CD4-positive, alpha-beta T cell treated with Interleukin-21 for 1 hour (primary cell): ENCODE results near the gene SLC26A3.
"Not testable (repeated sequence)": the region's sequence is repeated elsewhere in the genome, so short reads cannot be mapped to it uniquely, and the experiment has no call there.

ENCODE experiments used
- DNase-seq: peaks from one replicate; pipeline ENCODE4 v3.0.0-alpha.2; 2020

Gene SLC26A3

GRCh38 chr7:107803009-107803610, at the start of gene SLC26A3:
SLC26A3 (minus strand) TSS chr7:107803223; CDS start chr7:107794509, 8,714 bp downstream.
- no peak for DNase-seq

GRCh38 chr7:107850643-107851042, 47.6 kb upstream of the SLC26A3 start:
- no peak for DNase-seq

DNA sequence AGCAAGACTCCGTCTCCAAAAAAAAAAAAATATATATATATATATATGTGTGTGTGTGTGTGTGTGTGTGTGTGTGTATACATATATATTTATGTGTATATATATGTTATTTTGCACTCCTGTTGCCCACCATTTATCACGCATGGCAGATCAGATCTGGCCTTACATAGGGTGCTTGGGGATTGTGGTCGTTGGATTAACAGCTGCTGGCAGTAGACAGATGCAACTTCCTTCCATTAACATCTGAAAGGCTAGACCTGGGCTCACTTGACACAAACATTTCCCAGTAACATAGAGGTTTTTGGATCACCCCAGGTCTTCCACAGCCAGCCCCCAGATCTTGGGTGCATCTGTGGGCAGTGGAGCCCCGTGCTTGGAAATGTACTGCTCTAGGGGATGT, 47.2 kb upstream of the SLC26A3 start:
- no peak for DNase-seq

DNA sequence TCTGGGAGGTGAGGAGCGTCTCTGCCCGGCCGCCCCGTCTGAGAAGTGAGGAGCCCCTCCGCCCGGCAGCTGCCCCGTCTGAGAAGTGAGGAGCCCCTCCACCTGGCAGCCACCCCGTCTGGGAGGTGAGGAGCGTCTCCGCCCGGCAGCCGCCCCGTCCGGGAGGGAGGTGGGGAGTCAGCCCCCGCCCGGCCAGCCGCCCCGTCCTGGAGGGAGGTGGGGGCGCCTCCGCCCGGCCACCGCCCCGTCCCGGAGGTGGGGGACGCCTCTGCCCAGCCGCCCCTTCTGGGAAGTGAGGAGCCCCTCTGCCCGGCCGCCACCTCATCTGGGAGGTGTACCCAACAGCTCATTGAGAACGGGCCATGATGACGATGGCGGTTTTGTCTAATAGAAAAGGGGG, 45.2 kb upstream of the SLC26A3 start:
- not testable (repeated sequence) for DNase-seq

DNA sequence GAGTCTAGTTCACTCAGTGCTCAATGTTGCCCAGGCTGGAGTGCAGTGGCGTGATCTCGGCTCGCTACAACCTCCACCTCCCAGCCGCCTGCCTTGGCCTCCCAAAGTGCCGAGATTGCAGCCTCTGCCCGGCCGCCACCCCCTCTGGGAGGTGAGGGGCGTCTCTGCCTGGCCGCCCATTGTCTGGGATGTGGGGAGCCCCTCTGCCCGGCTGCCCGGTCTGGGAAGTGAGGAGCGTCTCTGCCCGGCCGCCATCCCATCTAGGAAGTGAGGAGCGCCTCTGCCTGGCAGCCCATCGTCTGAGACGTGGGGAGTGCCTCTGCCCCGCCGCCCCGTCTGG, 44.8 kb upstream of the SLC26A3 start:
- DNase-seq = not testable (repeated sequence)

GRCh38 chr7:107847168-107847835, 44.3 kb upstream of the SLC26A3 start:
- no peak for DNase-seq

GRCh38 chr7:107846324-107846723, 43.3 kb upstream of the SLC26A3 start:
- DNase-seq = no peak

DNA sequence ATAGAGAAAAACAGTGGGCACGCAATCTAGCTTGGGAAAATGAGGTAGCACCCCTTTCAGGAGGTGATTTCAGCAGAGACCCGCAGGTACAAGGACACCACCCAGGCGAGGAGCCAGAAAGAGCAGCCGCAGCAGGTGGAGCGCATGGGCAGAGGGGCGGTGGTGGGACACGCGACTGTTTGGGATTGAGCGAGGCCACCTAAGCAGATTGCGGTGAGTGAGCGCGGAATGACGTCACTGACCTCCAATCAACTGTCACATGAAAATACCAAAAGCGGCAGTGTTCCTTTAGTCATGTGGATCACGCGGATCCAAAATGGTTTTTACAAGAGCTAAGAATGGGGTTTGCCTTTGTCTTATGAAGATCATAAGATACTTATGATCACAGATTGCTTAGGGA, 40.2 kb upstream of the SLC26A3 start:
- DNase-seq = no peak

- no peak for DNase-seq
Observed at GRCh38 chr7:107842213-107842612, 39.2 kb upstream of the SLC26A3 start.

DNA sequence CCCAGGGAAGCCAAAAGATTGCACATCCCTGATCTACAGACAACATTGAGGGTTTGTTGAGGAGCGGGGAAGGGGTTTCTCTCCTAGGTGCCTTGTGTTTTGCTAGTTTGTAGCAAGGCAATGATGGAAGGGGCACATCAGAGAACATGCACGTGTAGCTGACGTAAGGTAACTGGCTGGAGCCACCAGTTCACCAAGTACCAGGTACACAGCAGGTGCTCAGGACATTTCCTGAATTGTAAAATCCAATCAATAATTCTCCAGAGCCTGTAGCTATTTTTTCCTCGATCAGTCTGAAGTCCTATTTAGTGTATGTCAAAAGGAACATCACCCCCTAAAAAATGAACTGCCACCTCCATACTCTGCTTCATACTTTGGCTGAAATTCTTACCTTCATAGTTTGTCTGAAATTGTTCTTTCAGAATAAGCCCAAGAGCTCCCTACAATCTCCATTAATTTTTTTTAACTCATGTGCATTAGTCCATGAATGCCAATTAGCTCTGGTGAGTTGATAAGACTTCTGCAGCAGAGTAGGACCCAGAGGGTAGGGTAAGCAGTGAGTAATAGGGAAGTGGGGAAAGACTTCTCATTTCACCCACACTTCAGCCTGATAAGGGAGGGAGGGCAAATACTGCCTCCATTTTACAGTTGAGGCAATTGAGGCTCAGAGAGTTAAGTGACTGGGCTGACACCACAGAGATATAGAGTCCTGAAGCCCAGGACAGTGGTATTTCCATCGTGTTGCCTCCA, 36.0 kb upstream of the SLC26A3 start:
- no peak for DNase-seq

- no peak for DNase-seq
Observed at GRCh38 chr7:107838024-107838601, 35.1 kb upstream of the SLC26A3 start.

GRCh38 chr7:107837145-107837512, 34.1 kb upstream of the SLC26A3 start:
- DNase-seq = no peak

GRCh38 chr7:107836237-107837144, 33.5 kb upstream of the SLC26A3 start:
- no peak for DNase-seq

- no peak for DNase-seq
Observed at GRCh38 chr7:107834401-107834800, 31.4 kb upstream of the SLC26A3 start.

- DNase-seq = no peak
Observed at GRCh38 chr7:107833684-107834106, 30.7 kb upstream of the SLC26A3 start.

GRCh38 chr7:107830420-107830819, 27.4 kb upstream of the SLC26A3 start:
- no peak for DNase-seq

GRCh38 chr7:107828540-107828939, 25.5 kb upstream of the SLC26A3 start:
- no peak for DNase-seq

DNA sequence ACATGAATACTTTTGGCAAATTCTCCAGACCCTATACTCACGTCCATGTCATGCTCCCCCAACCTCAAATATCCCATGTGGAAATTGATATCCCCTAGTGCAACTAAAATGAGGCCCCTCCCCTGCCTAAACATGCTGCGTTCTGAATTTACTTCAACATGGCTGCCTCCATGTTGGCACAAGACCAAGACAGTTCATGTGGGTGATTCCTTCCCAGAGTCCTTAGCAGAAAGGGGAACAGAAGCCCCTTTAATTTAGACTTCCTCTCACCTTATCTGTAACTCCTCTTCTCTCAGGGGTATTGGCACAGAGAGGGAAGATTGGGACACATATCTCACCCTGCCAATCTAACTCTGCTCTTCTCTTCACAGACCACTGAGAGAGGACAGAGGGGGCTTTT, 24.5 kb upstream of the SLC26A3 start:
- no peak for DNase-seq

GRCh38 chr7:107826451-107826850, 23.4 kb upstream of the SLC26A3 start:
- DNase-seq = no peak

DNA sequence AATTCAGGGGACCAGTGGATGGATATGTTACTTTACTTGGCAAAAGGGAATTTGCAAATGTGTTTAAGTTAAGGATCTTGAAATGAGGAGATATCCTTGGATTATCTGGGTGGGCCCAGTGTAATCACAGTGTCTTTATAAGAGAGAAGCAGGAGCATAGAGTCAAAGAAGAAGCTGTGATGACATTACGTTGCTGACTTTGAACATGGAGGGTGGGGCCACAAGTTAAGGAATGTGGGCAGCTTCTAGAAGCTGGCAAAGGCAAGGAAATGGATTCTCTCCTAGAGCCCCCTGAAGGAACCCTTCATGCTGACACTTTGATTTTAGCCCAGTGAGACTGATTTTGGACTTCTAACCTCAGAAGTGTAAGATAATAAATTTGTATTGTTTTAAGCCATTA, 21.8 kb upstream of the SLC26A3 start:
- no peak for DNase-seq

- no peak for DNase-seq
Observed at GRCh38 chr7:107818622-107819021, 15.6 kb upstream of the SLC26A3 start.

DNA sequence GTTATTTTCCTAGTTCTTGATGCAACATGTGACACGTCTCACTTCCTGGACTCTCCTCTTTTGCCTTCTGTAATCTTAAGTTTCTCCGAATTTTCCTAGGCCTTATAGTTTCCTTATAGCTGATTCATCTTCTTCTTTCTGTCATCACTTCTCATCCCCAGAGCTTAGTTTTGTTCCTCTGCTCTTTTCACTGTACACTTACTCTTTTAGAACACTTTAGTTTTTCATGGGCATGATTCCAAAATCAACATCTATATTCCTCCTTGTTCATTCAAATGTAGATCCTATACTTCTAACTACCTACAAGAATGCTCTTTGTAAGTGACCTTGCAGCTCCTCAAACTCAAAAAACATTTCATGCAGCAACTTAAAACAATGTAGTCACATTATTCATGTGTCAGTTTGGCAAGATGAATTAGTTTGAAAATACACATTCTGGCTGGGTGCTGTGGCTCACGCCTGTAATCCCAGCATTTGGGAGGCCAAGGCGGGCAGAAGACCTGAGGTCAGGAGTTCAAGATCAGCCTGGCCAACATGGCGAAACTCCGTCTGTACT, 13.1 kb upstream of the SLC26A3 start:
- DNase-seq = no peak
